DMS53 (cell line): ENCODE measurements around the gene HSP90AA1.

ENCODE experiments used
- DNase-seq: peaks from one replicate; lab custom pipeline; 2025; lab: John Stamatoyannopoulos, UW

The HSP90AA1 gene

GRCh38 chr14:102039157-102039556, 47.7 kb downstream of the HSP90AA1 start:
- DNase-seq, result no peak

- no peak for DNase-seq
Measured at GRCh38 chr14:102037686-102038085, 49.2 kb downstream of the HSP90AA1 start.

- DNase-seq, result no peak
Measured at GRCh38 chr14:102035914-102036313, 50.9 kb downstream of the HSP90AA1 start.

- DNase-seq, result no peak
Measured at GRCh38 chr14:102034301-102034700, 52.5 kb downstream of the HSP90AA1 start.

DNA sequence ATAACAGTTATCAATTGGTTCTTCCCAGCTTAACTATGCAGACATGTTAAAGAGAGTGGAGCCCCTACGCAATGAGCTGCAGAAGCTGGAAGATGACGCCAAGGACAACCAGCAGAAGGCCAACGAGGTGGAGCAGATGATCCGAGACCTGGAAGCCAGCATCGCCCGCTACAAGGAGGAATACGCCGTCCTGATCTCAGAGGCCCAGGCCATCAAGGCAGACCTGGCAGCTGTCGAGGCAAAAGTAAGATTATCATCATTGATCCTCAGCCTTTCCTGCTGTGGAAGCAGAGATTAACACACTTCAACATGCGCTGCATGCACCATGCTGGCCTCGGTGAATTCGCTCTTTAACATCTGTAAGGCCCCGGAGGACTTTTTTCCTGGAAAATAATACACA, 53.6 kb downstream of the HSP90AA1 start:
- DNase-seq, result no peak
